ENCODE data around the gene C6orf136. TPM values are rescaled to one million over a fixed set of nuclear protein-coding genes. Genes with fewer than 3 reads are reported as not detected.

The C6orf136 gene
- total and polyA plus RNA-seq, 9 of the 15 experiments (the other 6 are each of a cell fraction or from before 2014, with no cell fraction given), result 14.1 to 63.1 (median 18.4) TPM

- TF ChIP-seq HINFP (tag; conservative IDR thresholded peaks at IDR 0.05; ENCODE audit: low read depth) (no peak), TEAD1 (CRISPR knock-in tag; IDR thresholded peaks at IDR 0.05) (no peak; a peak in 1 of 4 replicates), EHMT2 (IDR thresholded peaks at IDR 0.05) (no peak), MXI1 (IDR thresholded peaks at IDR 0.05; ENCODE audit: low read depth, low read length) (peak; percentile 96), MNT (conservative IDR thresholded peaks at IDR 0.05) (peak; percentile 98 to 99), ZNF316 (IDR thresholded peaks at IDR 0.05) (peak; percentile 87), ZNF174 (CRISPR knock-in tag; IDR thresholded peaks at IDR 0.05) (peak; percentile 38; the same call in 1 of the 2 replicates), SMARCE1 (IDR thresholded peaks at IDR 0.05) (peak; percentile 11; the same call in 1 of the 2 replicates), SP1 (CRISPR knock-in tag; IDR thresholded peaks at IDR 0.05) (peak; percentile 74), KHSRP (IDR thresholded peaks at IDR 0.05) (no peak), PRMT5 (CRISPR knock-in tag; IDR thresholded peaks at IDR 0.05) (no peak), MCM5 (IDR thresholded peaks at IDR 0.05; ENCODE audit: low read depth) (no peak), SAFB (IDR thresholded peaks at IDR 0.05; ENCODE audit: borderline replicate concordance, low read depth, low read length) (no peak), ESRRB (CRISPR knock-in tag; IDR thresholded peaks at IDR 0.05; ENCODE audit: borderline replicate concordance) (no peak), SMARCB1 (IDR thresholded peaks at IDR 0.05; ENCODE audit: insufficient read length, low read depth) (no peak), TRIM28 (IDR thresholded peaks at IDR 0.05) (no peak; the same call in 1 of the 2 replicates), NFXL1 (CRISPR knock-in tag; IDR thresholded peaks at IDR 0.05) (no peak), POLR3A (IDR thresholded peaks at IDR 0.05; ENCODE audit: borderline replicate concordance, extremely low read depth, insufficient read depth, insufficient read length) (no peak), ZFX (CRISPR knock-in tag; IDR thresholded peaks at IDR 0.05) (peak; percentile 17; the same call in 1 of the 2 replicates), TCFL5 (CRISPR knock-in tag; conservative IDR thresholded peaks at IDR 0.05) (0 out of 2 replicates have a peak, but pooled peaks have one; percentile 36), NR2C2 (CRISPR knock-in tag; IDR thresholded peaks at IDR 0.05) (peak; percentile 71), NR2C2 (tag; IDR thresholded peaks at IDR 0.05) (peak; percentile 91), ZNF445 (CRISPR knock-in tag; IDR thresholded peaks at IDR 0.05; ENCODE audit: low read depth) (no peak), ILF3 (IDR thresholded peaks at IDR 0.05; ENCODE audit: borderline replicate concordance) (no peak)
- TF ChIP-seq, protein P1, sequence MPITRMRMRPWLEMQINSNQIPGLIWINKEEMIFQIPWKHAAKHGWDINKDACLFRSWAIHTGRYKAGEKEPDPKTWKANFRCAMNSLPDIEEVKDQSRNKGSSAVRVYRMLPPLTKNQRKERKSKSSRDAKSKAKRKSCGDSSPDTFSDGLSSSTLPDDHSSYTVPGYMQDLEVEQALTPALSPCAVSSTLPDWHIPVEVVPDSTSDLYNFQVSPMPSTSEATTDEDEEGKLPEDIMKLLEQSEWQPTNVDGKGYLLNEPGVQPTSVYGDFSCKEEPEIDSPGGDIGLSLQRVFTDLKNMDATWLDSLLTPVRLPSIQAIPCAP (CRISPR knock-in tag; IDR thresholded peaks at IDR 0.05; ENCODE audit: borderline replicate concordance), result no peak
- TF ChIP-seq, protein P2, sequence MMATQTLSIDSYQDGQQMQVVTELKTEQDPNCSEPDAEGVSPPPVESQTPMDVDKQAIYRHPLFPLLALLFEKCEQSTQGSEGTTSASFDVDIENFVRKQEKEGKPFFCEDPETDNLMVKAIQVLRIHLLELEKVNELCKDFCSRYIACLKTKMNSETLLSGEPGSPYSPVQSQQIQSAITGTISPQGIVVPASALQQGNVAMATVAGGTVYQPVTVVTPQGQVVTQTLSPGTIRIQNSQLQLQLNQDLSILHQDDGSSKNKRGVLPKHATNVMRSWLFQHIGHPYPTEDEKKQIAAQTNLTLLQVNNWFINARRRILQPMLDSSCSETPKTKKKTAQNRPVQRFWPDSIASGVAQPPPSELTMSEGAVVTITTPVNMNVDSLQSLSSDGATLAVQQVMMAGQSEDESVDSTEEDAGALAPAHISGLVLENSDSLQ (IDR thresholded peaks at IDR 0.05), result peak; percentile 73
Measured at GRCh38 chr6:30617565-30618269, 29.2 kb upstream of the C6orf136 start, which contains the start of gene MRPS18B (continued).

All from K562 (cell line).